Middle frontal gyrus (tissue), 1 donor: Measurements from ENCODE around the gene SIDT1.

Experiments used
- DNase-seq: peaks from one replicate; pipeline ENCODE4 v3.0.0-alpha.2; 2015; ENCODE audit warnings: low spot score; ENCODE audit errors: extremely low spot score

The SIDT1 gene

DNA sequence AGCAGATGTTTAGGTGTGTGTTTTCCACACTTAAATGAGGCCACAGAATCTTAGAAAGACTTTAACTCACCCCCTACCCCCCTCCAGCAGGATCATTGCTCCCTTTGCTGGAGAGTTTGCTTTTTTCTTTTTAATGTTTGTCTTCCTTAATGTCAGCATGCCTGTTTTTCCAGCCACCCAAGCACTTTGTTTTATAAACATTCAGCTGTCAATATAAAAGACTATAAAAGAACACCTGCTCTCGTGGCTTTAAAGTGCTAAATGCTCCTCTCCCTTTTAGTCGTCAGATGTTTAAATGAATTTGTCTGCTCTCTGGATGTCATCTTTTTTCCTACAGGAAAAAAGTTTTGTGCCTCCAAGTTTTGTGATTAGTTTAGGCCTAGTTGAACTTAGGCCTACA is 61.7 kb downstream of the SIDT1 start:
- no peak for DNase-seq

GRCh38 chr3:113597596-113598354 is 65.4 kb downstream of the SIDT1 start:
- peak; percentile 49 for DNase-seq

- no peak for DNase-seq
Observed at GRCh38 chr3:113600418-113601182, 68.2 kb downstream of the SIDT1 start.

- no peak for DNase-seq
Observed at GRCh38 chr3:113601240-113601639, 68.9 kb downstream of the SIDT1 start.

DNA sequence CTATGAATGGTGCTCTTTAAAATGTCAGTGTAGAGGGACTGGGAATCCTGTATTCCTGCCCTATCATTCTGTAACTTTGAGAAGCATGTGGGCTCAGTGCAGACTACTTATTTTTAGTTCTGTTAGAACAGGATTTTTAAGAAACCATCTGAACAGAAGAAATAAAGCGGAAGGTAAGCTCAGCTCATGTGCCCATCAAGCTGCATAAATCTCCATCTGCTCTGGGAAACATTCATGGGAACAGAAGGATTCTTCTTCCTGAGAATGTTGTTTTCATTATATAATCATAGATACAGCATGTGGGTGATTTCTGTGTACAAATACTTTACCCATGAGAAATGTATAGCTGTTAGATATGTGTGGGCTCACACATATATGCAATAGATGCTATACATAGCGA is 69.9 kb downstream of the SIDT1 start:
- no peak for DNase-seq

GRCh38 chr3:113602836-113603235 is 70.5 kb downstream of the SIDT1 start:
- DNase-seq = no peak

- no peak for DNase-seq
Observed at GRCh38 chr3:113606539-113607218, 74.3 kb downstream of the SIDT1 start.

DNA sequence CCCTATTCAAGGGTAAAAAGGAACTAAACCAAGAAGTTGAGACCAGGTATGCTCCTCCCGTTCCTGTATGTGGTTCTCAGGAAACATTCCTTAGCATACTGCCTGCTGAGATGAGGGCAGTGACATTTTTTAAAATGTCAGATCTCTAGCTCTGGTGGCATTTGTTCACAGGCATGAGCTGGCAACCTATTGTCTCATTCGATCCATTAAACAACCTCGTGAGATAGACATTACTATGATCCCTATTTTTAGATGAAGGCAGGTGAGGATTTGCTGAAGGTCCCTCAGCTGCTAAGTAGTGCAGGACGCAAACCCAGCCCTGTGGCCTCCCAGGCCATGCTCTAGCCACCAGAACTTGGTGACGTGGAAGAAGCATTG is 74.9 kb downstream of the SIDT1 start:
- no peak for DNase-seq

GRCh38 chr3:113614402-113614801 is 82.0 kb downstream of the SIDT1 start:
- DNase-seq = no peak

GRCh38 chr3:113615976-113616375 is 83.6 kb downstream of the SIDT1 start:
- DNase-seq = no peak

- no peak for DNase-seq
Observed at GRCh38 chr3:113617726-113618125, 85.4 kb downstream of the SIDT1 start.

DNA sequence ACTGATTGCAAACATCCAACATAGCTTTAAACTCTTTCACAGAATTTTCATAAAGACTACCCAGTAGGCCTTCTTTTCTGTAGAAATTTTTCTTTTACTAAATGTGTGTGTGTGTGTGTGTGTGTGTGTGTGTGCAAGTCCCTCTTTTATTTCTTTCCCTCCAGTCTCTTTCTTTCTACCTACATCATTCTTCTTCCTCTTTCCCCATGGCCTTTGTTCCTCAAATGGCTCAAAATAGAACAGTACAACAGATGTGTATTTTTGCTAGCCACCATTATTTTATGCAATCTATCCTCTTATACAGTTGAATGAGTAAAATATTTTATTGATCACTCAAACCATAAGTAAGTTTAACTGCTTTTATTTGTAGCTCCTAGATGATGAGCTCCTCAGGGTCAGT is 87.7 kb downstream of the SIDT1 start:
- no peak for DNase-seq

GRCh38 chr3:113623324-113623723 is 91.0 kb downstream of the SIDT1 start:
- no peak for DNase-seq

- DNase-seq = no peak
Observed at GRCh38 chr3:113623811-113624210, 91.5 kb downstream of the SIDT1 start.

DNA sequence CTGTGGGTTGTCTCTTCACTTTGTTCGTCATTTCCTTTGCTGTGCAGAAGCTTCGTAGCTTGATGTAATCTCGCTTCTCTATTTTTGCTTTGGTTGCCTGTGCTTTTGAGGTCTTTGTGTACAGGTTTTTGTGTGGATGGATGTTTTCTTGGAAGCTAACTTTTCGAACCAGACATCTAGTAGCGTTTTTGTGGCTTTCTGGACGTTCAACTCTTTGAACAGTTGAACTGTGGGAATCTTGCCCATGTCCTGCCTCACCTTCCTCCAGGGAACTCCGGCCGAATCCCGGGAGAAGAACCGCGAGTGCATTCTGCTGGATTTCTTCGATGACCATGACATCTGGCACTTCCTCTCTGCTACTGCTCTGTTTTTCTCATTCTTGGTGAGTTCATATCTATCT is 93.5 kb downstream of the SIDT1 start:
- DNase-seq = no peak

GRCh38 chr3:113626503-113627371 is 94.4 kb downstream of the SIDT1 start:
- peak; percentile 29 for DNase-seq

GRCh38 chr3:113628316-113628715 is 96.0 kb downstream of the SIDT1 start:
- DNase-seq = no peak

GRCh38 chr3:113628788-113629187 is 96.4 kb downstream of the SIDT1 start:
- no peak for DNase-seq

GRCh38 chr3:113629584-113630421 is 97.4 kb downstream of the SIDT1 start:
- DNase-seq = no peak

- DNase-seq = no peak
Observed at GRCh38 chr3:113630956-113631542, 98.7 kb downstream of the SIDT1 start.
